ENCODE results near the gene TTYH1.
"Not testable (repeated sequence)": the region's sequence is repeated elsewhere in the genome, so short reads cannot be mapped to it uniquely, and the experiment has no call there.

The TTYH1 gene

DNA sequence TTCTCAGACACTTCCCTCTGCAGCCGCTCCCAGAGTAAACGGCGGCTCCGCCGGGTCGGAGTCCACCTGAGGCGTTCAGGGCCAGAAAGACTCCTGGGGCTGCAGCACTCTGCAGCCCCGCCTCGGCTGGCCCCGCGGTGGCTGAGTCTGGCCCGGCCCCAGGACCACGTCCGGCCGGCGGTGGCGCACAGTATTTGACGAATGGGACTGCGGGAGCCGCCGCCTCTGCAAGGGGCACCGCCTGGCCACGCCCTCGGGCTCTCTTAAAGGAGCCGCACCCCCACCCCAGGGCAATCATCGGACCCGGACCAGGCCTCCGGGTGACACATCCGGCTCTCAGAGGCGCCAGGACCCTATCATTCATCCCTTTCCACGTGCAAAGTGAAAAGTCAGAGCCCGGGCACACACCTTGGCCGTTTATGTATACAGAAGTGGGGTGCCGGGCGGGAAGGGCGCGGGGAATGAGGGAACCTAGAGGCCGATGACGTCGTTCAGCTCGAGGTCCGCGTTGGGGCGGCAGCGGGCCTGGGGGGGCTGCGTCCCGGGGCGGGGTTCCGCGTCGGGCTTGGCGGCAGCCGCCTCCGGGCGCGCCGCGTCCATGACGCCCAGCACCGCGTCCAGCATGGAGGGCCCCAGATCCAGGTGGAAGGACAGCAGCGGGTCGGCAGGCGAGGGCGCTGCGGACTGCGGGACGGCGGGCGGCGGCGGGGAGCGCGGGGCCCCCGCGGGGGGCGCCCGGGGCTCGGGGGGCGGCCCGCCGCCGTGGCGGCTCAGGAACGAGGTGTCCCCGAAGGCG lies 49.6 kb downstream of the TTYH1 start:
- in situ Hi-C loops (cut with HindIII; ENCODE audit: low sequenced_read_pairs): no loop called here

GRCh38 chr19:54465426-54466109 lies 50.3 kb downstream of the TTYH1 start:
- TF ChIP-seq, protein P1, sequence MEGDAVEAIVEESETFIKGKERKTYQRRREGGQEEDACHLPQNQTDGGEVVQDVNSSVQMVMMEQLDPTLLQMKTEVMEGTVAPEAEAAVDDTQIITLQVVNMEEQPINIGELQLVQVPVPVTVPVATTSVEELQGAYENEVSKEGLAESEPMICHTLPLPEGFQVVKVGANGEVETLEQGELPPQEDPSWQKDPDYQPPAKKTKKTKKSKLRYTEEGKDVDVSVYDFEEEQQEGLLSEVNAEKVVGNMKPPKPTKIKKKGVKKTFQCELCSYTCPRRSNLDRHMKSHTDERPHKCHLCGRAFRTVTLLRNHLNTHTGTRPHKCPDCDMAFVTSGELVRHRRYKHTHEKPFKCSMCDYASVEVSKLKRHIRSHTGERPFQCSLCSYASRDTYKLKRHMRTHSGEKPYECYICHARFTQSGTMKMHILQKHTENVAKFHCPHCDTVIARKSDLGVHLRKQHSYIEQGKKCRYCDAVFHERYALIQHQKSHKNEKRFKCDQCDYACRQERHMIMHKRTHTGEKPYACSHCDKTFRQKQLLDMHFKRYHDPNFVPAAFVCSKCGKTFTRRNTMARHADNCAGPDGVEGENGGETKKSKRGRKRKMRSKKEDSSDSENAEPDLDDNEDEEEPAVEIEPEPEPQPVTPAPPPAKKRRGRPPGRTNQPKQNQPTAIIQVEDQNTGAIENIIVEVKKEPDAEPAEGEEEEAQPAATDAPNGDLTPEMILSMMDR (IDR thresholded peaks at IDR 0.05; ENCODE audit: low read depth, low read length): no peak
- no peak overlapping the region for H3K4me3 ChIP-seq (ENCODE audit: low read depth, low read length)
- DNase-seq (ENCODE audit: low read depth, low spot score): no peak
- in situ Hi-C loops (cut with HindIII; ENCODE audit: low sequenced_read_pairs): no loop called here

More for the DNA sequence above, 49.6 kb downstream of the TTYH1 start:
- TF ChIP-seq, protein P1 (IDR thresholded peaks at IDR 0.05; ENCODE audit: low read depth, low read length): no peak
- DNase-seq (ENCODE audit: low read depth, low spot score): peak; percentile 90
- H3K4me3 ChIP-seq (ENCODE audit: low read depth, low read length): peak overlapping the region; percentile 43

- in situ Hi-C loops (cut with HindIII; ENCODE audit: low sequenced_read_pairs); H3K4me3 ChIP-seq (ENCODE audit: low read depth, low read length); DNase-seq (ENCODE audit: low read depth, low spot score): not testable (repeated sequence)
Measured at GRCh38 chr19:54466110-54466480, 50.8 kb downstream of the TTYH1 start.

DNA sequence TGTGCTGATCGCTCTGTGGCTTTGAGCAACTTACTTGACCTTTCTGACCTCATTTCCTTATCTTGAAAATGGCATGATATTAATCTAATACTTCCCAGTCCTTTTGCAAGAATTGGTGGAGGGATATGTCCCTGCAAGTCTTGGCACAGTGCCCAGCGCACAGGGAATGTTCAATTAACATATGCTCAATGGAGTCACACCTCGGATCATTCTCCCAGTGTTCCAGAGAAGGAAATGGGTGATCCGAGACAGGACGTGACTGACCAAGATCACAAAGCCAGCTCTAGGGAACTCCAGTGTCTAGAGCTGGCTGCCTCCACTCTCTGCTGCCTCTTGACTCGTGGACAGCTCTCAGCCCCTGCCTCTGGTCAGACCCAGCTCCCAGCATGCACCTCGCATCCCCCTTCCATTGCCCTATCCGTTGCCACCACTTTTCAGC lies 54.3 kb downstream of the TTYH1 start:
- H3K4me3 ChIP-seq (ENCODE audit: low read depth, low read length): no peak overlapping the region
- TF ChIP-seq, protein P1 (IDR thresholded peaks at IDR 0.05; ENCODE audit: low read depth, low read length): no peak
- no peak for DNase-seq (ENCODE audit: low read depth, low spot score)
- in situ Hi-C loops (cut with HindIII; ENCODE audit: low sequenced_read_pairs): no loop called here

DNA sequence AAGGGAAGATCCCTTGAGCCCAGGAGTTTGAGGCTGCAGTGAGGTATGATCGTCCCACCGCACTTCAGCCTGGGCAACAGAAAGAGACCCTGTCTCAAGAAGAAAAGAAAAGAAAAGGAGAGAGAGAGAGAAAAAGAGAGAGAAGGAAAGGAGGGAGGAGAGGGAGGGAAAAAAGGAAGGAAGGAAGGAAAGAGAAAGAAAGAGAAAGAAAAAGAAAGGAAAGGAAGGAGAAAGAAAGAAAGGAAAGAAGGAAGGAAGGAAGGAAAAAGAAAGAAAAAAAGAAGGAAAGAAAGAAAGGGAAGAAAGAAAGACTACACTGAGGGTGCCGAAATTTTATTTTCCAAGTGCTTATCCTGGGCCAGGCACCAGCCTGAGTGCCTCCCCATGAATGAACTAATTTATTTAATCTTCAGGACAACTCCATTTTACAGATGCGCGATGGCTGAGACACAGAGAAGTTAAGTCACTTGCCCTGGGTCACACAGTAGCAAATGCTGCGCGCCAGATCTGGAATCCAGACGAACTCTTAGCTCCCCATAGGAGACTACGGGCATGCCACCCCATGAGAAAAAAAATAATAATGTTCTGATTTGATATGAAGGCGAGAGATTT lies 55.1 kb downstream of the TTYH1 start:
- DNase-seq (ENCODE audit: low read depth, low spot score): no peak
- in situ Hi-C loops (cut with HindIII; ENCODE audit: low sequenced_read_pairs): no loop called here
- H3K4me3 ChIP-seq (ENCODE audit: low read depth, low read length): no peak overlapping the region
- TF ChIP-seq, protein P1 (IDR thresholded peaks at IDR 0.05; ENCODE audit: low read depth, low read length): no peak

GRCh38 chr19:54470991-54471782 lies 55.9 kb downstream of the TTYH1 start:
- DNase-seq (ENCODE audit: low read depth, low spot score): no peak
- TF ChIP-seq, protein P1 (IDR thresholded peaks at IDR 0.05; ENCODE audit: low read depth, low read length): no peak
- in situ Hi-C loops (cut with HindIII; ENCODE audit: low sequenced_read_pairs): no loop called here
- peak overlapping the region; percentile 39 for H3K4me3 ChIP-seq (ENCODE audit: low read depth, low read length)

All from astrocyte of the spinal cord (primary cell).